Measurements from ENCODE around the gene CNNM2.
"Not testable (repeated sequence)": the region's sequence is repeated elsewhere in the genome, so short reads cannot be mapped to it uniquely, and the experiment has no call there.

Gene CNNM2

DNA sequence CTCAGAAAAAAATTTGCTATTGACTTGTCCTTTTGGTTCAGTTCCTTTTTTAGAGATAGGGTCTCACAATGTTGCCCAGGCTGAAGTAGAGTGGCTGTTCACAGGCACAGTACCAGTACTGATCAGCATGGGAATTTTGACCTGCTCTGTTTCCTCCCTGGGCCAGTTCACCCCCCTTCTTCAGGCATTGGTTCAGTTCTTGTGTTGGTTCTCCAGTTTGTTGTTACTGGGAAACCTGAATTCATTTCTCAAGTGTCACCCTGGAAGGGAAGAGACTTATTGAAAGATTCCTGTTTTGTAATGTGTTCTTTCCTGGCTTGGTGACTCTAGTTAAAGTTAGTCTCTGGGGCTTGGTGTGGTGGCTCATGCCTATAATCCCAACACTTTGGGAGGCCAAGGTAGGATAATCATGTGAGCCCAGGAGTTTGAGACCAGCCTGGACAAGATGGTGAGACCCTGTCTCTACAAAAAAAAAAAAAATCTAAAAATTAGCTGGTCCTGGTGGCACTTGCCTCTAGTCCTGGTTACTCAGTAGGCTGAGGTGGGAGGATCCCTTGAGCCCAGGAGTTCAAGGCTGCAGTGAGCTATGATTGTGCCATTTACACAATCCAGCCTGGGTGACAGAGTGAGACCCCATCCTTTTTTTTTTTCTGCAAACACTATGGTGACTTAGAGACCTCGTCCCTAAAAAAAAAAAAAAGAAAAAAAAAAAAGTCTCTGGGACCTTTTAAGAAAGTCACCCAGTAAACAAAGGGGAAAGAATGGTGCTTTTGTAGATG is 52.7 kb downstream of the CNNM2 start:
- Histone ChIP-seq H3K9ac (ENCODE audit: low read length) (no peak overlapping the region), H3K9me2 (replicated peaks; ENCODE audit: insufficient read depth, low read length) (no peaks in the 10 kb centered on the region), H3K36me3 (ENCODE audit: low read length) (no peaks in the 10 kb centered on the region), H3K4me2 (ENCODE audit: low read depth, low read length, poor library complexity, severe bottlenecking) (no peak overlapping the region), H3K9me3 (ENCODE audit: insufficient read depth, low read length) (no peaks in the 10 kb centered on the region), H4K20me1 (ENCODE audit: low read depth, low read length) (no peaks in the 10 kb centered on the region), H3K27me3 (ENCODE audit: low read length) (no peaks in the 10 kb centered on the region), H3K4me3 (ENCODE audit: insufficient read depth, low read length, poor library complexity, severe bottlenecking) (no peak overlapping the region), H3K79me2 (ENCODE audit: insufficient read depth, low read length) (no peaks in the 10 kb centered on the region), H3F3A (ENCODE audit: insufficient read depth) (no peaks in the 10 kb centered on the region), H3K27ac (ENCODE audit: low read depth, low read length) (no peak overlapping the region), H2AFZ (ENCODE audit: low read depth, low read length, severe bottlenecking) (no peak overlapping the region)
- TF ChIP-seq, protein P1, sequence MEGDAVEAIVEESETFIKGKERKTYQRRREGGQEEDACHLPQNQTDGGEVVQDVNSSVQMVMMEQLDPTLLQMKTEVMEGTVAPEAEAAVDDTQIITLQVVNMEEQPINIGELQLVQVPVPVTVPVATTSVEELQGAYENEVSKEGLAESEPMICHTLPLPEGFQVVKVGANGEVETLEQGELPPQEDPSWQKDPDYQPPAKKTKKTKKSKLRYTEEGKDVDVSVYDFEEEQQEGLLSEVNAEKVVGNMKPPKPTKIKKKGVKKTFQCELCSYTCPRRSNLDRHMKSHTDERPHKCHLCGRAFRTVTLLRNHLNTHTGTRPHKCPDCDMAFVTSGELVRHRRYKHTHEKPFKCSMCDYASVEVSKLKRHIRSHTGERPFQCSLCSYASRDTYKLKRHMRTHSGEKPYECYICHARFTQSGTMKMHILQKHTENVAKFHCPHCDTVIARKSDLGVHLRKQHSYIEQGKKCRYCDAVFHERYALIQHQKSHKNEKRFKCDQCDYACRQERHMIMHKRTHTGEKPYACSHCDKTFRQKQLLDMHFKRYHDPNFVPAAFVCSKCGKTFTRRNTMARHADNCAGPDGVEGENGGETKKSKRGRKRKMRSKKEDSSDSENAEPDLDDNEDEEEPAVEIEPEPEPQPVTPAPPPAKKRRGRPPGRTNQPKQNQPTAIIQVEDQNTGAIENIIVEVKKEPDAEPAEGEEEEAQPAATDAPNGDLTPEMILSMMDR (IDR thresholded peaks at IDR 0.05; ENCODE audit: insufficient read depth, low read length, poor library complexity, severe bottlenecking), result no peak
- TF ChIP-seq EZH2phosphoT487 (conservative IDR thresholded peaks at IDR 0.05; ENCODE audit: low read length), result no peak

DNA sequence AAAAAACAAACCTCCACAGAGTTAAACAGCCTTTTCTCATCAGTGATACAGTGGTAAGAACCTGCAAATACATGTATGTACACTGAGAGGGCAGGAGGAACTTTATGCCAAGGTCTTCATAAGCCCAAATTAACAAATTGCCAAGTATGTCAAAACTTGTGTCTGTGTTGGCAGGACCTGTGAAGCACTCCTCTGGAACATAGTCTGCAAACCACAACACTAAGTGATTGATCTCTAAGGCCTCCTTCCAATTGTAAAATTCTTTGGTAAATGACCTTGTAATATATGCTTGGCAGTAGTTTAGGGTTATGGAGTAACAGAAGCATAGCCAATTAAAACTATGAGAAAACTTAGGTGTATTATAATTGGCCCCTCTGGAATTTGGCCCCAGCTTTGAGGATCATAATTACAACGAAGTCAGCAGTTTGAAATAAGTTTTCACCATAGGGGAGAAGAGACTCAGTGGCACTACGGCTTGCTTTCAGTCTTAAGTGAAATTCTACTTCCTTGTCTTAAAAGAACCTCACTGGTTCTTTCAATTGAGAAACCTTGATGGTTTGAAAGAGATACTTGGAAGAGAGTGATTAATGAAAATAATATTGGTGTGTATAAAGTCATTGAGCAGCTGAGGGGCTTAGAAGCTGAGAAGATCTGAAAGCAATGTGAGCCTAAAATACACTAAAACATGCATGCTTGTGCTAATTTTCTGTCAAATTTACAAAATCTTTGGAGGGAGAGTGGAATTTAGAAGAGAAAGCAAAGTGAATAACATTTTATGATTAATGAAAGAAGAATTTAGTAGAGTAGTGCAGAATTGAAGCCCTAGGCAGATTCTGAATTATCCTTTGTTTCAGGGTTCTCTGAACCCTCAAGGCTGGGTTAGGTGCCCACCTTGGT is 57.6 kb downstream of the CNNM2 start:
- Histone ChIP-seq H3K79me2 (ENCODE audit: insufficient read depth, low read length) (no peaks in the 10 kb centered on the region), H3F3A (ENCODE audit: insufficient read depth) (no peaks in the 10 kb centered on the region), H3K27me3 (ENCODE audit: low read length) (no peaks in the 10 kb centered on the region), H3K9me3 (ENCODE audit: insufficient read depth, low read length) (no peaks in the 10 kb centered on the region), H3K9ac (ENCODE audit: low read length) (no peak overlapping the region), H4K20me1 (ENCODE audit: low read depth, low read length) (no peaks in the 10 kb centered on the region), H3K4me2 (ENCODE audit: low read depth, low read length, poor library complexity, severe bottlenecking) (no peak overlapping the region), H3K27ac (ENCODE audit: low read depth, low read length) (no peak overlapping the region), H3K36me3 (ENCODE audit: low read length) (no peaks in the 10 kb centered on the region), H2AFZ (ENCODE audit: low read depth, low read length, severe bottlenecking) (no peak overlapping the region), H3K9me2 (replicated peaks; ENCODE audit: insufficient read depth, low read length) (no peaks in the 10 kb centered on the region), H3K4me3 (ENCODE audit: insufficient read depth, low read length, poor library complexity, severe bottlenecking) (no peak overlapping the region)
- TF ChIP-seq, protein P1 (IDR thresholded peaks at IDR 0.05; ENCODE audit: insufficient read depth, low read length, poor library complexity, severe bottlenecking), result no peak
- no peak for TF ChIP-seq EZH2phosphoT487 (conservative IDR thresholded peaks at IDR 0.05; ENCODE audit: low read length)

DNA sequence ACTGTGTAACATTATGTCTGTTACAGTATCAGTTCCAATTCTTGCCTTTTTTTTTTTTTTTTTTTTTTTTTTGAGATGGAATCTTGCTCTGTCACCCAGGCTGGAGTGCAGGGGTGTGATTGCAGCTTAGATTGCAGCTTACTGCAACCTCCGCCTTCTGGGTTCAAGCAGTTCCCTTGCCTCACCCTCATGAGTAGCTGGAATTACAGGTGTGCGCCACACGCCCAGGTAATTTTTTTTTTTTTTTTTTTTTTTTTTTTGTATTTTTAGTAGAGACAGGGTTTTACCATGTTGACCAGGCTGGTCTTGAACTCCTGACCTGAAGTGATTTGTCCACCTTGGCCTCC is 58.3 kb downstream of the CNNM2 start:
- not testable (repeated sequence) for H3K9me2 ChIP-seq (replicated peaks; ENCODE audit: insufficient read depth, low read length); H2AFZ ChIP-seq (ENCODE audit: low read depth, low read length, severe bottlenecking); H3K9ac ChIP-seq (ENCODE audit: low read length); H3K9me3 ChIP-seq (ENCODE audit: insufficient read depth, low read length); H3K4me2 ChIP-seq (ENCODE audit: low read depth, low read length, poor library complexity, severe bottlenecking); H3K27me3 ChIP-seq (ENCODE audit: low read length); H3K27ac ChIP-seq (ENCODE audit: low read depth, low read length); H3K36me3 ChIP-seq (ENCODE audit: low read length); H4K20me1 ChIP-seq (ENCODE audit: low read depth, low read length); H3K79me2 ChIP-seq (ENCODE audit: insufficient read depth, low read length); H3F3A ChIP-seq (ENCODE audit: insufficient read depth); H3K4me3 ChIP-seq (ENCODE audit: insufficient read depth, low read length, poor library complexity, severe bottlenecking)

DNA sequence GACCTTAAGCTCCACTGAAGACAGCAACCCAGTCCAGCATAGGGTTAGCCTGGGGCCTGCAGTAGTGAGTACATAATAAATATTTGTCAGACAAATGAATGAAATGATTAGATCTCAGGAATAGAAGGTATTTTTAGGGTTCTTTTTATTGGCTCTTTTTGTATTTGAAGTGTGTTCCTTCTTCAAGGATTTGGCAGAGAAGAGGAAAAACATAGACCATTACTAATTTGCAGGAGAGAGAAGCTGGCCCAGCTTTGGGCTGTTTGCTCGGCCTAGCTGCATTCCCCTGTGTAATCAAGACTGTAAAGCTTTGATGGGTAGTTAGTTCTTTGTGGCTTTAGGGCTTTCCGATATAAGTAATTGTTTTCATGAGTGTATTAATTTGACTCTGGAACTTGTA is 64.2 kb downstream of the CNNM2 start:
- no peaks in the 10 kb centered on the region for H3F3A ChIP-seq (ENCODE audit: insufficient read depth)
- H3K9me3 ChIP-seq (ENCODE audit: insufficient read depth, low read length), result no peaks in the 10 kb centered on the region
- H3K36me3 ChIP-seq (ENCODE audit: low read length), result no peaks in the 10 kb centered on the region
- TF ChIP-seq, protein P1 (IDR thresholded peaks at IDR 0.05; ENCODE audit: insufficient read depth, low read length, poor library complexity, severe bottlenecking), result no peak
- TF ChIP-seq EZH2phosphoT487 (conservative IDR thresholded peaks at IDR 0.05; ENCODE audit: low read length), result no peak
- no peak overlapping the region for H3K9ac ChIP-seq (ENCODE audit: low read length)
- no peaks in the 10 kb centered on the region for H3K27me3 ChIP-seq (ENCODE audit: low read length)
- no peak overlapping the region for H3K27ac ChIP-seq (ENCODE audit: low read depth, low read length)
- H3K4me2 ChIP-seq (ENCODE audit: low read depth, low read length, poor library complexity, severe bottlenecking), result no peak overlapping the region
- H3K79me2 ChIP-seq (ENCODE audit: insufficient read depth, low read length), result no peaks in the 10 kb centered on the region
- H3K9me2 ChIP-seq (replicated peaks; ENCODE audit: insufficient read depth, low read length), result no peaks in the 10 kb centered on the region
- no peaks in the 10 kb centered on the region for H4K20me1 ChIP-seq (ENCODE audit: low read depth, low read length)
- H3K4me3 ChIP-seq (ENCODE audit: insufficient read depth, low read length, poor library complexity, severe bottlenecking), result no peak overlapping the region
- H2AFZ ChIP-seq (ENCODE audit: low read depth, low read length, severe bottlenecking), result no peak overlapping the region

Data from SU-DHL-6 (cell line).